H9 (cell line): Measurements from ENCODE around the gene GHITM. TPM values are rescaled to one million over a fixed set of nuclear protein-coding genes. Genes with fewer than 3 reads are reported as not detected.

Experiments used
- DNase-seq: peaks from one replicate; pipeline ENCODE4 v3.0.0-alpha.2; 2017
- H2AFZ ChIP-seq: one replicate; pipeline ENCODE4 v1.6.1; 2013; ENCODE audit warnings: mild to moderate bottlenecking, low read length, control low read depth, moderate library complexity
- H2AK5ac ChIP-seq: 2 replicates; pipeline ENCODE4 v1.6.1; 2013; ENCODE audit warnings: low read length, control low read depth, mixed read lengths; ENCODE audit not compliant: insufficient read length
- H2BK120ac ChIP-seq: one replicate; pipeline ENCODE4 v1.6.1; 2013; ENCODE audit warnings: low read depth, mild to moderate bottlenecking, low read length, control low read depth, inconsistent platforms; ENCODE audit not compliant: poor library complexity, severe bottlenecking
- H2BK12ac ChIP-seq: 2 replicates; pipeline ENCODE4 v1.6.1; 2013; ENCODE audit warnings: low read length, control low read depth, mixed read lengths, low read depth; ENCODE audit not compliant: insufficient read length
- H2BK15ac ChIP-seq: 2 replicates; pipeline ENCODE4 v1.6.1; 2013; ENCODE audit warnings: low read depth, low read length, control low read depth
- H2BK20ac ChIP-seq: one replicate; pipeline ENCODE4 v1.6.1; 2013; ENCODE audit warnings: low read depth, mild to moderate bottlenecking, low read length, control low read depth, inconsistent platforms; ENCODE audit not compliant: poor library complexity, severe bottlenecking
- H2BK5ac ChIP-seq: 2 replicates; pipeline ENCODE4 v1.6.1; 2013; ENCODE audit warnings: low read length, control low read depth, mixed read lengths; ENCODE audit not compliant: insufficient read length
- H3K14ac ChIP-seq: 2 replicates; pipeline ENCODE4 v1.6.1; 2013; ENCODE audit warnings: low read length, control low read depth; ENCODE audit not compliant: insufficient read depth
- H3K18ac ChIP-seq: 2 replicates; pipeline ENCODE4 v1.6.1; 2013; ENCODE audit warnings: low read depth, mild to moderate bottlenecking, mixed read lengths, low read length, control low read depth; ENCODE audit not compliant: insufficient read length
- H3K23ac ChIP-seq: 2 replicates; pipeline ENCODE4 v1.6.1; 2013; ENCODE audit warnings: low read length, control low read depth, mixed read lengths, low read depth; ENCODE audit not compliant: insufficient read length
- H3K23me2 ChIP-seq: 2 replicates; pipeline ENCODE4 v1.6.1; 2013; ENCODE audit warnings: low read depth, mild to moderate bottlenecking, mixed read lengths, low read length, control low read depth; ENCODE audit not compliant: insufficient read length, poor library complexity, severe bottlenecking
- H3K27ac ChIP-seq: 2 replicates; pipeline ENCODE4 v1.5.1; 2013; ENCODE audit warnings: low read length, control low read depth, mixed read lengths, low read depth; ENCODE audit not compliant: insufficient read length
- H3K27me3 ChIP-seq: 2 replicates; pipeline ENCODE4 v1.6.1; 2013; ENCODE audit warnings: low read length, control low read depth, inconsistent platforms; ENCODE audit not compliant: insufficient read depth
- H3K4ac ChIP-seq: 2 replicates; pipeline ENCODE4 v1.6.1; 2013; ENCODE audit warnings: low read depth, mild to moderate bottlenecking, control low read depth, inconsistent platforms, low read length, moderate library complexity
- H3K4me1 ChIP-seq: 2 replicates; pipeline ENCODE4 v1.6.1; 2013; ENCODE audit warnings: low read length, control low read depth, inconsistent platforms; ENCODE audit not compliant: insufficient read depth
- H3K4me2 ChIP-seq: 2 replicates; pipeline ENCODE4 v1.6.1; 2013; ENCODE audit warnings: low read length, control low read depth, mixed read lengths; ENCODE audit not compliant: insufficient read length, insufficient read depth
- H3K56ac ChIP-seq: 2 replicates; pipeline ENCODE4 v1.6.1; 2013; ENCODE audit warnings: low read depth, mild to moderate bottlenecking, mixed read lengths, low read length, control low read depth; ENCODE audit not compliant: insufficient read length
- H3K79me1 ChIP-seq: 2 replicates; pipeline ENCODE4 v1.6.1; 2013; ENCODE audit warnings: low read depth, mild to moderate bottlenecking, moderate library complexity, low read length, control low read depth, inconsistent platforms; ENCODE audit not compliant: insufficient read depth, poor library complexity, severe bottlenecking
- H3K79me2 ChIP-seq: 2 replicates; pipeline ENCODE4 v1.6.1; 2013; ENCODE audit warnings: low read length, control low read depth, inconsistent platforms; ENCODE audit not compliant: insufficient read depth
- H3K9ac ChIP-seq: 2 replicates; pipeline ENCODE4 v1.6.1; 2013; ENCODE audit warnings: low read length, control low read depth, mixed read lengths; ENCODE audit not compliant: insufficient read length; ENCODE audit errors: extremely low read depth
- H3K9me3 ChIP-seq: one replicate; pipeline ENCODE4 v1.6.1; 2013; ENCODE audit warnings: low read depth, low read length, inconsistent platforms; ENCODE audit not compliant: control insufficient read depth
- H3T11ph ChIP-seq: one replicate; pipeline ENCODE4 v1.6.1; 2013; ENCODE audit warnings: mild to moderate bottlenecking, low read length, control low read depth, inconsistent platforms
- H4K20me1 ChIP-seq: one replicate; pipeline ENCODE4 v1.6.1; 2013; ENCODE audit not compliant: control insufficient read depth, insufficient read length, insufficient read depth
- H4K5ac ChIP-seq: 2 replicates; pipeline ENCODE4 v1.6.1; 2013; ENCODE audit warnings: low read depth, mild to moderate bottlenecking, mixed read lengths, low read length, control low read depth; ENCODE audit not compliant: insufficient read length
- H4K8ac ChIP-seq: replicated peaks from 2 replicates; pipeline ENCODE4 v1.6.1; 2013; ENCODE audit warnings: low read length, control low read depth, mixed read lengths, low read depth; ENCODE audit not compliant: insufficient read length
- H4K91ac ChIP-seq: 2 replicates; pipeline ENCODE4 v1.6.1; 2013; ENCODE audit warnings: low read depth, mild to moderate bottlenecking, moderate library complexity, mixed read lengths, low read length, control low read depth; ENCODE audit not compliant: insufficient read length
- H3K27ac Mint-ChIP-seq, 3 experiments: 2 replicates in 2 of 3; 3 replicates in 1 of 3; pipeline ENCODE4 v1.8.0; 2020 to 2021; ENCODE audit warnings: mixed read lengths in 3 of 3, mild to moderate bottlenecking in 1 of 3, moderate library complexity in 1 of 3
- H3K27me3 Mint-ChIP-seq: 2 replicates; pipeline ENCODE4 v1.8.0; 2021; ENCODE audit warnings: low read depth, mild to moderate bottlenecking, moderate library complexity, mixed read lengths
- H3K36me3 Mint-ChIP-seq, 3 experiments: 2 replicates in 2 of 3; 3 replicates in 1 of 3; pipeline ENCODE4 v1.8.0; 2020 to 2021; ENCODE audit warnings: low read depth in 3 of 3, mixed read lengths in 3 of 3; ENCODE audit not compliant: insufficient read depth in 1 of 3
- H3K4me1 Mint-ChIP-seq, 2 experiments: 2 replicates each; pipeline ENCODE4 v1.8.0; 2020; ENCODE audit warnings: mixed read lengths in 2 of 2
- H3K4me3 Mint-ChIP-seq, 2 experiments: 2 replicates in 1 of 2; 3 replicates in 1 of 2; pipeline ENCODE4 v1.8.0; 2020 to 2021; ENCODE audit warnings: mild to moderate bottlenecking in 2 of 2, mixed read lengths in 2 of 2, moderate library complexity in 1 of 2
- H3K9me3 Mint-ChIP-seq, 2 experiments: 2 replicates in 1 of 2; 3 replicates in 1 of 2; pipeline ENCODE4 v1.8.0; 2020; ENCODE audit warnings: mild to moderate bottlenecking in 2 of 2, mixed read lengths in 2 of 2, moderate library complexity in 1 of 2
- total RNA-seq: library from RNA; stranded (reverse); gene quantifications from 2 replicates; pipeline ENCODE4 v1.2.1, GENCODE V29; 2021
- TF ChIP-seq, protein P1 (sequence below): fragments of 200-600 bp; sonication (generic); conservative IDR thresholded peaks from 3 replicates; pipeline ENCODE4 v1.8.0; 2021; ENCODE audit warnings: antibody characterized with exemption, mild to moderate bottlenecking

The GHITM gene
- total RNA-seq, 1 experiment from 2014 or later: 95.6 TPM

DNA sequence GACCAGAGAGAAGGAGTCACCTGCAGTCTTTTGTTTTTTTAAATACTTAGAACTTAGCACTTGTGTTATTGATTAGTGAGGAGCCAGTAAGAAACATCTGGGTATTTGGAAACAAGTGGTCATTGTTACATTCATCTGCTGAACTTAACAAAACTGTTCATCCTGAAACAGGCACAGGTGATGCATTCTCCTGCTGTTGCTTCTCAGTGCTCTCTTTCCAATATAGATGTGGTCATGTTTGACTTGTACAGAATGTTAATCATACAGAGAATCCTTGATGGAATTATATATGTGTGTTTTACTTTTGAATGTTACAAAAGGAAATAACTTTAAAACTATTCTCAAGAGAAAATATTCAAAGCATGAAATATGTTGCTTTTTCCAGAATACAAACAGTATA, 13.5 kb downstream of the GHITM start:
- TF ChIP-seq, protein P1, sequence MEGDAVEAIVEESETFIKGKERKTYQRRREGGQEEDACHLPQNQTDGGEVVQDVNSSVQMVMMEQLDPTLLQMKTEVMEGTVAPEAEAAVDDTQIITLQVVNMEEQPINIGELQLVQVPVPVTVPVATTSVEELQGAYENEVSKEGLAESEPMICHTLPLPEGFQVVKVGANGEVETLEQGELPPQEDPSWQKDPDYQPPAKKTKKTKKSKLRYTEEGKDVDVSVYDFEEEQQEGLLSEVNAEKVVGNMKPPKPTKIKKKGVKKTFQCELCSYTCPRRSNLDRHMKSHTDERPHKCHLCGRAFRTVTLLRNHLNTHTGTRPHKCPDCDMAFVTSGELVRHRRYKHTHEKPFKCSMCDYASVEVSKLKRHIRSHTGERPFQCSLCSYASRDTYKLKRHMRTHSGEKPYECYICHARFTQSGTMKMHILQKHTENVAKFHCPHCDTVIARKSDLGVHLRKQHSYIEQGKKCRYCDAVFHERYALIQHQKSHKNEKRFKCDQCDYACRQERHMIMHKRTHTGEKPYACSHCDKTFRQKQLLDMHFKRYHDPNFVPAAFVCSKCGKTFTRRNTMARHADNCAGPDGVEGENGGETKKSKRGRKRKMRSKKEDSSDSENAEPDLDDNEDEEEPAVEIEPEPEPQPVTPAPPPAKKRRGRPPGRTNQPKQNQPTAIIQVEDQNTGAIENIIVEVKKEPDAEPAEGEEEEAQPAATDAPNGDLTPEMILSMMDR: no peak
- H3K9me3 Mint-ChIP-seq: no peaks in the 10 kb centered on the region
- Histone ChIP-seq H3K18ac (no peak overlapping the region), H4K91ac (no peak overlapping the region), H3K79me2 (no peaks in the 10 kb centered on the region), H3K23ac (no peak overlapping the region), H4K8ac (no peak overlapping the region), H3K27me3 (no peaks in the 10 kb centered on the region), H2BK20ac (no peak overlapping the region), H3K4me2 (no peak overlapping the region), H4K20me1 (no peaks in the 10 kb centered on the region), H3T11ph (no peak overlapping the region), H3K56ac (no peak overlapping the region), H3K9me3 (no peaks in the 10 kb centered on the region), H2BK5ac (no peak overlapping the region), H3K27ac (no peak overlapping the region), H2AFZ (no peak overlapping the region), H3K79me1 (no peaks in the 10 kb centered on the region), H4K5ac (no peak overlapping the region), H3K14ac (no peak overlapping the region), H3K4ac (no peak overlapping the region), H3K9ac (no peak overlapping the region), H2BK120ac (no peak overlapping the region), H2AK5ac (no peak overlapping the region), H3K4me1 (no peaks in the 10 kb centered on the region), H3K23me2 (no peaks in the 10 kb centered on the region), H2BK12ac (no peak overlapping the region), H2BK15ac (no peak overlapping the region)
- DNase-seq: no peak
- no peak overlapping the region for H3K27ac Mint-ChIP-seq
- no peak overlapping the region for H3K4me3 Mint-ChIP-seq
- peaks cover 24 to 56% (median 56%) of the 10 kb centered on the region in 3 experiments; a peak in 6 of 7 replicates for H3K36me3 Mint-ChIP-seq
- no peaks in the 10 kb centered on the region for H3K27me3 Mint-ChIP-seq
- H3K4me1 Mint-ChIP-seq: peaks cover 7 to 9% of the 10 kb centered on the region in 2 experiments; a peak in 3 of 4 replicates
